HG02571 (cell line): ENCODE results near the gene CREB3L2.
"Not testable (repeated sequence)": the region's sequence is repeated elsewhere in the genome, so short reads cannot be mapped to it uniquely, and the experiment has no call there.

Experiments used
- ATAC-seq: cut with Tn5 transposase; IDR thresholded peaks from one replicate; pipeline ENCODE4 v1.9.1; 2021; ENCODE audit warnings: mild to moderate bottlenecking, moderate library complexity; ENCODE audit not compliant: unreplicated experiment

CREB3L2 gene

GRCh38 chr7:137970253-137970975 is 31.5 kb downstream of the CREB3L2 start:
- no peak for ATAC-seq

- no peak for ATAC-seq
Measured at GRCh38 chr7:137969828-137970227, 32.1 kb downstream of the CREB3L2 start.

GRCh38 chr7:137968890-137969289 is 33.0 kb downstream of the CREB3L2 start:
- no peak for ATAC-seq

GRCh38 chr7:137968339-137968738 is 33.5 kb downstream of the CREB3L2 start:
- ATAC-seq: not testable (repeated sequence)

GRCh38 chr7:137967143-137968018 is 34.5 kb downstream of the CREB3L2 start:
- no peak for ATAC-seq

GRCh38 chr7:137966641-137967142 is 35.2 kb downstream of the CREB3L2 start:
- no peak for ATAC-seq

- ATAC-seq: no peak
Measured at GRCh38 chr7:137965942-137966640, 35.8 kb downstream of the CREB3L2 start.

- ATAC-seq: no peak
Measured at GRCh38 chr7:137964824-137965545, 36.9 kb downstream of the CREB3L2 start.

GRCh38 chr7:137962875-137963507 is 38.9 kb downstream of the CREB3L2 start:
- ATAC-seq: no peak

GRCh38 chr7:137962491-137962874 is 39.4 kb downstream of the CREB3L2 start:
- ATAC-seq: no peak

- peak; percentile 75 for ATAC-seq
Measured at GRCh38 chr7:137961200-137962177, 40.4 kb downstream of the CREB3L2 start.

- no peak for ATAC-seq
Measured at GRCh38 chr7:137960020-137960419, 41.9 kb downstream of the CREB3L2 start.

GRCh38 chr7:137958470-137959431 is 43.1 kb downstream of the CREB3L2 start:
- ATAC-seq: no peak

- ATAC-seq: no peak
Measured at GRCh38 chr7:137957887-137958286, 44.0 kb downstream of the CREB3L2 start.

GRCh38 chr7:137956591-137956990 is 45.3 kb downstream of the CREB3L2 start:
- ATAC-seq: no peak

- ATAC-seq: no peak
Measured at GRCh38 chr7:137956183-137956582, 45.7 kb downstream of the CREB3L2 start.

GRCh38 chr7:137954614-137955013 is 47.3 kb downstream of the CREB3L2 start:
- no peak for ATAC-seq
